Ishikawa (cell line): ENCODE data around the gene SYP.

Experiments used
- TAF1 ChIP-seq: IDR thresholded peaks from 2 replicates; pipeline ENCODE4 v1.6.1; 2012; ENCODE audit warnings: low read depth, mild to moderate bottlenecking
- TCF12 ChIP-seq: IDR thresholded peaks from 2 replicates; pipeline ENCODE4 v1.6.1; 2012; ENCODE audit warnings: low read depth

- TF ChIP-seq TCF12 (no peak), TAF1 (no peak)
Observed at GRCh38 chrX:49202022-49202421, 2.0 kb upstream of the SYP start.
